HepG2 (cell line): ENCODE measurements around the gene LGR6. TPM values are rescaled to one million over a fixed set of nuclear protein-coding genes. Genes with fewer than 3 reads are reported as not detected.

Source experiments
- ATAC-seq: fragments of 200-7000 bp; cut with Tn5 transposase; 3 replicates; pipeline ENCODE4 v1.9.1; 2020; ENCODE audit warnings: mild to moderate bottlenecking, moderate library complexity
- BruUV-seq: library from RNA; stranded (reverse); fragments of 400-500 nt; replicated peaks from 2 replicates; lab custom pipeline; 2021; lab: Mats Ljungman, UMichigan
- CTCF ChIA-PET: fragments of 300-600 bp; formaldehyde crosslinking; extraction: SDS; loops from one replicate; lab custom pipeline; 2021; ENCODE audit warnings: low total read pairs, inconsistent platforms, low intra/inter-chr PET ratio; lab: Yijun Ruan, JAX
- POLR2A ChIA-PET: fragments of 350-600 bp; sonication (Branson Sonifier 250); formaldehyde crosslinking; loops from one replicate; lab custom pipeline; 2020; ENCODE audit warnings: antibody characterized with exemption, inconsistent platforms; lab: Yijun Ruan, JAX
- DNase-seq: peaks from one replicate; pipeline ENCODE4 v3.0.0-alpha.2; 2015; ENCODE audit warnings: low spot score
- FAIRE-seq: peaks from 3 replicates; lab custom pipeline; 2011; peaks lifted over from hg19 to GRCh38; lab: Jason Lieb, UNC
- H2AFZ ChIP-seq: one replicate; pipeline ENCODE4 v1.6.1; 2011; ENCODE audit warnings: low read length, inconsistent platforms
- H3K27ac ChIP-seq: fragments of 300-600 bp; 3 replicates; pipeline ENCODE4 v1.8.0; 2011; ENCODE audit warnings: mixed run types, mild to moderate bottlenecking, mixed read lengths, low read length, inconsistent platforms; ENCODE audit not compliant: insufficient read depth; ENCODE audit errors: extremely low read length
- H3K27me3 ChIP-seq, 2 experiments: fragments of 200-600 bp in 1 of 2; 2 replicates in 1 of 2; 3 replicates in 1 of 2; pipeline versions ENCODE4 v1.6.0 to v1.8.0; 2011; ENCODE audit warnings: low read length in 2 of 2, mild to moderate bottlenecking in 2 of 2, moderate library complexity in 2 of 2, inconsistent platforms in 1 of 2; ENCODE audit not compliant: insufficient read depth in 2 of 2, control insufficient read depth in 1 of 2
- H3K36me3 ChIP-seq, 2 experiments: fragments of 200-600 bp in 1 of 2; replicated peaks in 1 of 2; 2 replicates in 1 of 2; 3 replicates in 1 of 2; pipeline versions ENCODE4 v1.5.1 to v1.8.0; 2011; ENCODE audit warnings: low read length in 2 of 2, inconsistent platforms in 1 of 2; ENCODE audit not compliant: insufficient read depth in 2 of 2, control insufficient read depth in 1 of 2
- H3K4me1 ChIP-seq: 2 replicates; pipeline ENCODE4 v1.5.1; 2012; ENCODE audit warnings: low read length, inconsistent platforms; ENCODE audit not compliant: insufficient read depth
- H3K4me2 ChIP-seq: 2 replicates; pipeline ENCODE4 v1.6.0; 2011; ENCODE audit warnings: low read depth, low read length, inconsistent platforms
- H3K4me3 ChIP-seq, 3 experiments: fragments of 200-600 bp in 1 of 3; sonication (generic), shearing (Covaris generic) in 1 of 3; replicated peaks in 1 of 3; 2 replicates each; pipeline ENCODE4 v1.5.1; 2011 to 2016; ENCODE audit warnings: low read length in 3 of 3, inconsistent platforms in 2 of 3, low read depth in 2 of 3, mild to moderate bottlenecking in 2 of 3, control low read depth in 1 of 3, mixed read lengths in 1 of 3; ENCODE audit not compliant: insufficient read depth in 1 of 3
- H3K79me2 ChIP-seq: one replicate; pipeline ENCODE4 v1.6.1; 2011; ENCODE audit warnings: low read length, inconsistent platforms; ENCODE audit not compliant: insufficient read depth
- H3K9ac ChIP-seq: 2 replicates; pipeline ENCODE4 v1.6.0; 2011; ENCODE audit warnings: mild to moderate bottlenecking, low read depth, low read length, inconsistent platforms; ENCODE audit not compliant: insufficient read depth
- H3K9me3 ChIP-seq: 2 replicates; pipeline ENCODE4 v1.5.1; 2012; ENCODE audit warnings: mild to moderate bottlenecking, low read length
- H4K20me1 ChIP-seq: 2 replicates; pipeline ENCODE4 v1.6.0; 2011; ENCODE audit warnings: inconsistent platforms, mild to moderate bottlenecking, low read length, moderate library complexity; ENCODE audit not compliant: insufficient read depth
- ELF1 ChIP-seq: sonication (generic); formaldehyde crosslinking; IDR thresholded peaks from 2 replicates; pipeline ENCODE4 v1.4.0; 2020; ENCODE audit warnings: missing genetic modification reagents
- RBAK ChIP-seq: sonication (generic); formaldehyde crosslinking; IDR thresholded peaks from 2 replicates; pipeline ENCODE4 v1.5.1; 2020; ENCODE audit warnings: mild to moderate bottlenecking, missing genetic modification reagents
- TMF1 ChIP-seq: sonication (generic); formaldehyde crosslinking; IDR thresholded peaks from 2 replicates; pipeline ENCODE4 v1.8.1; 2022; ENCODE audit warnings: low read depth, missing genetic modification reagents
- TSC22D2 ChIP-seq: sonication (generic); formaldehyde crosslinking; IDR thresholded peaks from 2 replicates; pipeline ENCODE4 v1.5.1; 2020; ENCODE audit warnings: missing genetic modification reagents, mild to moderate bottlenecking, borderline replicate concordance
- ZNF33B ChIP-seq: sonication (generic); formaldehyde crosslinking; IDR thresholded peaks from 2 replicates; pipeline ENCODE4 v1.5.1; 2020; ENCODE audit warnings: mild to moderate bottlenecking, missing genetic modification reagents
- ZNF720 ChIP-seq: sonication (generic); formaldehyde crosslinking; IDR thresholded peaks from 2 replicates; pipeline ENCODE4 v1.4.0; 2020; ENCODE audit warnings: missing genetic modification reagents
- ZNF891 ChIP-seq: sonication (generic); formaldehyde crosslinking; IDR thresholded peaks from 2 replicates; pipeline ENCODE4 v1.5.0; 2020; ENCODE audit warnings: mild to moderate bottlenecking, missing genetic modification reagents
- WGBS: methylation state at CpG from one replicate; pipeline ENCODE4 v1.1.6; 2017; ENCODE audit warnings: low lambda C conversion rate; 5-methylcytosine and 5-hydroxymethylcytosine counted together
- in situ Hi-C: cut with HindIII; loops from 2 replicates; pipeline ENCODE4 v1.10.0; 2017; ENCODE audit warnings: low pct_unique_long_range_greater_than_20kb; ENCODE audit not compliant: extremely low pct_ligation_motif_present
- intact Hi-C: fragments of 100-400 bp; cut with micrococcal nuclease; formaldehyde crosslinking; loops from one replicate; pipeline ENCODE4 v1.10.0; 2022; ENCODE audit not compliant: unreplicated experiment
- polyA plus RNA-seq, 8 experiments: library from polyadenylated mRNA; depleted of rRNA in 3 of 8; stranded (reverse) in 7 of 8; unstranded in 1 of 8; fragments of >200 nt; fragmentation: Illumina TruSeq in 4 of 8; extraction: Trizol in 4 of 8; gene quantifications; 2 replicates each; pipeline versions ENCODE4 v1.2.1 to v1.2.3, GENCODE V29; 2011 to 2016; ENCODE audit warnings: low read depth in 4 of 8, missing spikeins in 1 of 8, mixed read lengths in 1 of 8; ENCODE audit not compliant: insufficient read depth in 1 of 8
- total RNA-seq, 5 experiments: library from RNA; depleted of rRNA; stranded (reverse); fragments of >200 nt; fragmentation: Illumina TruSeq; extraction: Trizol; gene quantifications; 2 replicates each; pipeline ENCODE4 v1.2.3, GENCODE V29; 2016; ENCODE audit warnings: low read depth in 1 of 5
- TF ChIP-seq, protein P1 (sequence below): sonication (generic); formaldehyde crosslinking; IDR thresholded peaks from 2 replicates; pipeline ENCODE4 v1.4.0; 2020; ENCODE audit warnings: missing genetic modification reagents
- TF ChIP-seq, protein P2 (sequence below): conservative IDR thresholded peaks from 2 replicates; pipeline ENCODE4 v1.6.1; 2018; ENCODE audit warnings: missing genetic modification reagents
- TF ChIP-seq, protein P3 (sequence below): IDR thresholded peaks from 2 replicates; pipeline ENCODE4 v1.6.1; 2016; ENCODE audit warnings: missing biosample characterization, missing genetic modification reagents, low read depth
- TF ChIP-seq, protein P4 (sequence below): sonication (generic); formaldehyde crosslinking; IDR thresholded peaks from 2 replicates; pipeline ENCODE4 v1.4.0; 2020; ENCODE audit warnings: missing genetic modification reagents

LGR6 gene
- total and polyA plus RNA-seq, 2 of the 13 experiments (the other 11 are each of a cell fraction or from before 2014, with no cell fraction given): 0.07 TPM; not detected in 1

DNA sequence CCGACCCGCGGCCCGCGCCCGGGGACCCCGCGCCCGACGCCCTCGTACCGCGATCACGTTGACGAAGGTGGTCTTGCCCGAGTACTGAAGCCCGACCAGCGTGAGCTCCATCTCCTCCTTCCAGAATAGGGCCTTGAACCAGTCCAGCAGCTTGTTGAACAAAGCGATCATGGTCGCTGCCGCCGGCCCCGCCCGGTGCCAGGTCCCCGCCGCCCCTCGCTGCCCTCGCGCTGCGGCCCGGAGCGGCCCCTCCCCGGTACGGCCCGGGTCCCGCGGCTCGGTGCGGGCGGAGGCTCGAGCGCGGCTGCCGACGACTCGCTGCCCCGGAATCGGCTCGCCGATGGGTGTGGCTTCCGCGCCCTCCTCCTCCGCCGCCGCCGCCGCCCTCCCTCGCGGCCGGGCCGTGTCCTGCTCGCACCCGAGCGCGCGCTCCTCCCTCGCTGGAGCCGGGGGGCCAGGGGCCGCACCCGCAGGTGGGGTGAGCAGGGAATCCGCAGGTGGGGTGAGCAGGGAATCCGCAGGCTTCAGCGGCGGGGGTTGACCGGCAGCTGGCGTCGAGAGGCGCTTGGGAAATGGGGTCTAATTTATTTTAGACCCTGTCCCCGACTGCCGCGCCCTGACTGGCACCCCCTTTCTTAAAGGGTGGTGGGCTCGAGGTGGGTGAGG is 49.1 kb upstream of the LGR6 start, which contains the start of gene ARL8A:
ARL8A (minus strand) TSS at position 336 of the 666 bp plus-strand sequence; CDS start at position 171, 165 bp downstream.
- Histone ChIP-seq H3K9me3 (no peaks in the 10 kb centered on the region), H3K9ac (peak within 1 kb of the TSS; percentile 58; the same call in 1 of the 2 replicates), H3K4me1 (peaks cover 28% of the 10 kb centered on the region), H3K4me3 (peak within 1 kb of the TSS; percentile 65 to 80 (median 68)), H3K27me3 (peaks cover 0 to 46% of the 10 kb centered on the region in 2 experiments; a peak in 4 of 5 replicates), H2AFZ (no peak within 1 kb of the TSS), H3K79me2 (no peaks in the 10 kb centered on the region), H4K20me1 (peaks cover 8% of the 10 kb centered on the region; the same call in 1 of the 2 replicates), H3K4me2 (peak within 1 kb of the TSS; percentile 85), H3K27ac (no peak within 1 kb of the TSS), H3K36me3 (no peaks in the 10 kb centered on the region)
- peak; percentile 61 for ATAC-seq
- in situ Hi-C loops (no loop called here), intact Hi-C loops (no loop called here)
- no peak for DNase-seq
- no TSS peak for BruUV-seq
- ChIA-PET CTCF (no interaction called here), POLR2A (interaction anchor here (1.8 to 2.6 kb wide), 2 partner anchors 59 to 110 kb away, joined by 6 to 7 read pairs; no protein-coding TSS in a partner anchor)
- WGBS: 0% methylated on average over 2 of the region's 82 CpGs
- no peak for FAIRE-seq
- TF ChIP-seq, protein P1, sequence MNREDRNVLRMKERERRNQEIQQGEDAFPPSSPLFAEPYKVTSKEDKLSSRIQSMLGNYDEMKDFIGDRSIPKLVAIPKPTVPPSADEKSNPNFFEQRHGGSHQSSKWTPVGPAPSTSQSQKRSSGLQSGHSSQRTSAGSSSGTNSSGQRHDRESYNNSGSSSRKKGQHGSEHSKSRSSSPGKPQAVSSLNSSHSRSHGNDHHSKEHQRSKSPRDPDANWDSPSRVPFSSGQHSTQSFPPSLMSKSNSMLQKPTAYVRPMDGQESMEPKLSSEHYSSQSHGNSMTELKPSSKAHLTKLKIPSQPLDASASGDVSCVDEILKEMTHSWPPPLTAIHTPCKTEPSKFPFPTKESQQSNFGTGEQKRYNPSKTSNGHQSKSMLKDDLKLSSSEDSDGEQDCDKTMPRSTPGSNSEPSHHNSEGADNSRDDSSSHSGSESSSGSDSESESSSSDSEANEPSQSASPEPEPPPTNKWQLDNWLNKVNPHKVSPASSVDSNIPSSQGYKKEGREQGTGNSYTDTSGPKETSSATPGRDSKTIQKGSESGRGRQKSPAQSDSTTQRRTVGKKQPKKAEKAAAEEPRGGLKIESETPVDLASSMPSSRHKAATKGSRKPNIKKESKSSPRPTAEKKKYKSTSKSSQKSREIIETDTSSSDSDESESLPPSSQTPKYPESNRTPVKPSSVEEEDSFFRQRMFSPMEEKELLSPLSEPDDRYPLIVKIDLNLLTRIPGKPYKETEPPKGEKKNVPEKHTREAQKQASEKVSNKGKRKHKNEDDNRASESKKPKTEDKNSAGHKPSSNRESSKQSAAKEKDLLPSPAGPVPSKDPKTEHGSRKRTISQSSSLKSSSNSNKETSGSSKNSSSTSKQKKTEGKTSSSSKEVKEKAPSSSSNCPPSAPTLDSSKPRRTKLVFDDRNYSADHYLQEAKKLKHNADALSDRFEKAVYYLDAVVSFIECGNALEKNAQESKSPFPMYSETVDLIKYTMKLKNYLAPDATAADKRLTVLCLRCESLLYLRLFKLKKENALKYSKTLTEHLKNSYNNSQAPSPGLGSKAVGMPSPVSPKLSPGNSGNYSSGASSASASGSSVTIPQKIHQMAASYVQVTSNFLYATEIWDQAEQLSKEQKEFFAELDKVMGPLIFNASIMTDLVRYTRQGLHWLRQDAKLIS (CRISPR knock-in tag): no peak
- TF ChIP-seq RBAK: no peak
- TF ChIP-seq, protein P2, sequence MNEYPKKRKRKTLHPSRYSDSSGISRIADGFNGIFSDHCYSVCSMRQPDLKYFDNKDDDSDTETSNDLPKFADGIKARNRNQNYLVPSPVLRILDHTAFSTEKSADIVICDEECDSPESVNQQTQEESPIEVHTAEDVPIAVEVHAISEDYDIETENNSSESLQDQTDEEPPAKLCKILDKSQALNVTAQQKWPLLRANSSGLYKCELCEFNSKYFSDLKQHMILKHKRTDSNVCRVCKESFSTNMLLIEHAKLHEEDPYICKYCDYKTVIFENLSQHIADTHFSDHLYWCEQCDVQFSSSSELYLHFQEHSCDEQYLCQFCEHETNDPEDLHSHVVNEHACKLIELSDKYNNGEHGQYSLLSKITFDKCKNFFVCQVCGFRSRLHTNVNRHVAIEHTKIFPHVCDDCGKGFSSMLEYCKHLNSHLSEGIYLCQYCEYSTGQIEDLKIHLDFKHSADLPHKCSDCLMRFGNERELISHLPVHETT: 0 out of 2 replicates have a peak, but pooled peaks have one; percentile 31
- no peak for TF ChIP-seq ZNF33B (CRISPR knock-in tag)
- no peak for TF ChIP-seq TMF1
- no peak for TF ChIP-seq ZNF720 (CRISPR knock-in tag)
- no peak for TF ChIP-seq ZNF891 (CRISPR knock-in tag)
- no peak for TF ChIP-seq ELF1 (CRISPR knock-in tag)
- TF ChIP-seq TSC22D2 (CRISPR knock-in tag): no peak
- TF ChIP-seq, protein P3, sequence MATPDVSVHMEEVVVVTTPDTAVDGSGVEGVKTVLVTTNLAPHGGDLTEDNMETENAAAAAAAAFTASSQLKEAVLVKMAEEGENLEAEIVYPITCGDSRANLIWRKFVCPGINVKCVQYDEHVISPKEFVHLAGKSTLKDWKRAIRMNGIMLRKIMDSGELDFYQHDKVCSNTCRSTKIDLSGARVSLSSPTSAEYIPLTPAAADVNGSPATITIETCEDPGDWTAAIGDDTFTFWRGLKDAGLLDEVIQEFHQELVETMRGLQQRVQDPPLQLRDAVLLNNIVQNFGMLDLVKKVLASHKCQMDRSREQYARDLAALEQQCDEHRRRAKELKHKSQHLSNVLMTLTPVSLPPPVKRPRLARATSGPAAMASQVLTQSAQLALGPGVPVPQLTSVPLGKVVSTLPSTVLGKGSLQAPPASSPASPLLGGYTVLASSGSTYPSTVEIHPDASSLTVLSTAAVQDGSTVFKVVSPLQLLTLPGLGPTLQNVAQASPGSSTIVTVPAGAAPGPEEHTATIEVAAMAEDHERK (CRISPR knock-in tag): no peak
- TF ChIP-seq, protein P4, sequence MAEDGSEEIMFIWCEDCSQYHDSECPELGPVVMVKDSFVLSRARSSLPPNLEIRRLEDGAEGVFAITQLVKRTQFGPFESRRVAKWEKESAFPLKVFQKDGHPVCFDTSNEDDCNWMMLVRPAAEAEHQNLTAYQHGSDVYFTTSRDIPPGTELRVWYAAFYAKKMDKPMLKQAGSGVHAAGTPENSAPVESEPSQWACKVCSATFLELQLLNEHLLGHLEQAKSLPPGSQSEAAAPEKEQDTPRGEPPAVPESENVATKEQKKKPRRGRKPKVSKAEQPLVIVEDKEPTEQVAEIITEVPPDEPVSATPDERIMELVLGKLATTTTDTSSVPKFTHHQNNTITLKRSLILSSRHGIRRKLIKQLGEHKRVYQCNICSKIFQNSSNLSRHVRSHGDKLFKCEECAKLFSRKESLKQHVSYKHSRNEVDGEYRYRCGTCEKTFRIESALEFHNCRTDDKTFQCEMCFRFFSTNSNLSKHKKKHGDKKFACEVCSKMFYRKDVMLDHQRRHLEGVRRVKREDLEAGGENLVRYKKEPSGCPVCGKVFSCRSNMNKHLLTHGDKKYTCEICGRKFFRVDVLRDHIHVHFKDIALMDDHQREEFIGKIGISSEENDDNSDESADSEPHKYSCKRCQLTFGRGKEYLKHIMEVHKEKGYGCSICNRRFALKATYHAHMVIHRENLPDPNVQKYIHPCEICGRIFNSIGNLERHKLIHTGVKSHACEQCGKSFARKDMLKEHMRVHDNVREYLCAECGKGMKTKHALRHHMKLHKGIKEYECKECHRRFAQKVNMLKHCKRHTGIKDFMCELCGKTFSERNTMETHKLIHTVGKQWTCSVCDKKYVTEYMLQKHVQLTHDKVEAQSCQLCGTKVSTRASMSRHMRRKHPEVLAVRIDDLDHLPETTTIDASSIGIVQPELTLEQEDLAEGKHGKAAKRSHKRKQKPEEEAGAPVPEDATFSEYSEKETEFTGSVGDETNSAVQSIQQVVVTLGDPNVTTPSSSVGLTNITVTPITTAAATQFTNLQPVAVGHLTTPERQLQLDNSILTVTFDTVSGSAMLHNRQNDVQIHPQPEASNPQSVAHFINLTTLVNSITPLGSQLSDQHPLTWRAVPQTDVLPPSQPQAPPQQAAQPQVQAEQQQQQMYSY: no peak
